Measurements from ENCODE around the gene MAP4.
A peak's percentile ranks its signal among the peaks of the same experiment; 100 is the strongest.

DNA sequence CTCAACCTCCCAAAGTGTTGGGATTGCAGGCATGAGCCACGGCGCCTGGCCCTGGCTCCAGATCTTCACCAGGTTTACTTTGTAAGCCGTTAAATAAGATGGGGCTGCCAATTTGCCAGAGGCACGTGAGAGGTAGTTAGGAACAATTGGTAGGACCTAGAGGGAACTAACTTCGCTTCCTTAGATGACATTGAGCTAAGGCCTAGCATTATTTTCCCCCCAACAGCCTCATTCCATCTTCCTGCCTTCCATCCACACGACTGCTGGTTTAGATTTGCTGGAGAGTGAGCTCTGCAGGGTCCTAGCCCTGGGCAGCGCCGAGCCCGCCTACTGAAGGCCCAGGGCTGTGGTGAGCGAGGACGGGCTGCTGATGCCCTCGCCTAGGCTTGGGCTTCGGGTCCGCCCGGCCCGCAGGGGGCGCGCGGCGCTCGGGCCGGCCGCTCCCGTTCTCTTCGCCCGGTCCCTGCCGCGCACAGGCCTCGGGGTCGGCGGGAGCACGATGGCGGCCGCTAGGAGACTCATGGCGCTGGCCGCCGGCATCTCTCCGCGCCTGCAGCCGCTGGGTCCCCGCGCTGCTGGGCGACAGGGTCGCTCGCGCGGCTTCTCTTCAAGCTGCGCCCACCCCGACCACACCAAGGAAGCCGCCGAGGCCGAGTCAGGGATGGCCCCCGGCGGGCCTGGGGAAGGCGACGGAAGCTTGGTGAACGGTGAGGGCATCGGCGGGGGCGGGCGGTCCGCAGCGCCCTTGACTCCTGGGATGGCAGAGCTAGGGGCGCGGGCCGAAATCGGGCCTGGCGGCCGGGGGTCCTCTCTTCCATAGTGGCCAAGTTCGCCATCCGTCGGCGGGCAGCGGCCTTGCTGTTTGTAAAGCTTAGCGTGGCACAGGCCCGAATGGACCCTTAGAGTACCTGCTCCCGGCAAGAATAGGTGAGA, 191.4 kb downstream of the MAP4 start:
- TF ChIP-seq CTCF (conservative IDR thresholded peaks at IDR 0.05; ENCODE audit: low read length) = peak; percentile 72
- TF ChIP-seq EZH2phosphoT487 (IDR thresholded peaks at IDR 0.05; ENCODE audit: borderline replicate concordance) = no peak

Data from Loucy (cell line).